ENCODE results near the gene LTBP4. TPM values are rescaled to one million over a fixed set of nuclear protein-coding genes. Genes with fewer than 3 reads are reported as not detected.

LTBP4 gene
- total RNA-seq, 3 donors from 2014 or later: 141 to 244 (median 160) TPM

GRCh38 chr19:40599331-40599901 lies 1.8 kb upstream of the LTBP4 start:
- Histone ChIP-seq H3K36me3 (ENCODE audit: low read depth) (no peaks in the 10 kb centered on the region), H3K4me1 (ENCODE audit: low read depth) (peaks cover 52% of the 10 kb centered on the region), H3K4me3 (no peak overlapping the region), H3K9me3 (no peaks in the 10 kb centered on the region)
- TF ChIP-seq CTCF (IDR thresholded peaks at IDR 0.05): no peak
- intact Hi-C loops (cut with DNase I, micrococcal nuclease): loop anchor here in 1 of 2 donors (10.0 kb wide), 1 partner anchor 55 kb away; no protein-coding TSS in a partner anchor
- DNase-seq (peak in 2 of 3 donors; percentile 28 to 40), ATAC-seq (no peak)

GRCh38 chr19:40599902-40600569 lies 1.1 kb upstream of the LTBP4 start:
- Histone ChIP-seq H3K36me3 (ENCODE audit: low read depth) (no peaks in the 10 kb centered on the region), H3K9me3 (no peaks in the 10 kb centered on the region), H3K4me3 (no peak overlapping the region), H3K4me1 (ENCODE audit: low read depth) (peaks cover 58% of the 10 kb centered on the region)
- DNase-seq (peak; percentile 22 to 57 (median 45)), ATAC-seq (no peak)
- intact Hi-C loops (cut with DNase I, micrococcal nuclease): loop anchor here in 1 of 2 donors (10.0 kb wide), 1 partner anchor 55 kb away; no protein-coding TSS in a partner anchor
- no peak for TF ChIP-seq CTCF (IDR thresholded peaks at IDR 0.05)

- ATAC-seq (no peak), DNase-seq (peak in 1 of 3 donors; percentile 38)
- H3K4me1 ChIP-seq (ENCODE audit: low read depth): peaks cover 61% of the 10 kb centered on the region
- H3K9me3 ChIP-seq: no peaks in the 10 kb centered on the region
- no peaks in the 10 kb centered on the region for H3K36me3 ChIP-seq (ENCODE audit: low read depth)
- no peak overlapping the region for H3K4me3 ChIP-seq
- intact Hi-C loops (cut with DNase I, micrococcal nuclease): no loop called here
- TF ChIP-seq CTCF (IDR thresholded peaks at IDR 0.05): no peak
These were observed 517 bp upstream of the LTBP4 start for GRCh38 chr19:40600570-40601133.

GRCh38 chr19:40603071-40603388 lies 1.9 kb downstream of the LTBP4 start:
- DNase-seq (no peak), ATAC-seq (no peak)
- intact Hi-C loops (cut with DNase I, micrococcal nuclease): no loop called here
- peaks cover 76% of the 10 kb centered on the region for H3K4me1 ChIP-seq (ENCODE audit: low read depth)
- no peak for TF ChIP-seq CTCF (IDR thresholded peaks at IDR 0.05)
- no peak overlapping the region for H3K4me3 ChIP-seq
- no peaks in the 10 kb centered on the region for H3K36me3 ChIP-seq (ENCODE audit: low read depth)
- H3K9me3 ChIP-seq: no peaks in the 10 kb centered on the region

DNA sequence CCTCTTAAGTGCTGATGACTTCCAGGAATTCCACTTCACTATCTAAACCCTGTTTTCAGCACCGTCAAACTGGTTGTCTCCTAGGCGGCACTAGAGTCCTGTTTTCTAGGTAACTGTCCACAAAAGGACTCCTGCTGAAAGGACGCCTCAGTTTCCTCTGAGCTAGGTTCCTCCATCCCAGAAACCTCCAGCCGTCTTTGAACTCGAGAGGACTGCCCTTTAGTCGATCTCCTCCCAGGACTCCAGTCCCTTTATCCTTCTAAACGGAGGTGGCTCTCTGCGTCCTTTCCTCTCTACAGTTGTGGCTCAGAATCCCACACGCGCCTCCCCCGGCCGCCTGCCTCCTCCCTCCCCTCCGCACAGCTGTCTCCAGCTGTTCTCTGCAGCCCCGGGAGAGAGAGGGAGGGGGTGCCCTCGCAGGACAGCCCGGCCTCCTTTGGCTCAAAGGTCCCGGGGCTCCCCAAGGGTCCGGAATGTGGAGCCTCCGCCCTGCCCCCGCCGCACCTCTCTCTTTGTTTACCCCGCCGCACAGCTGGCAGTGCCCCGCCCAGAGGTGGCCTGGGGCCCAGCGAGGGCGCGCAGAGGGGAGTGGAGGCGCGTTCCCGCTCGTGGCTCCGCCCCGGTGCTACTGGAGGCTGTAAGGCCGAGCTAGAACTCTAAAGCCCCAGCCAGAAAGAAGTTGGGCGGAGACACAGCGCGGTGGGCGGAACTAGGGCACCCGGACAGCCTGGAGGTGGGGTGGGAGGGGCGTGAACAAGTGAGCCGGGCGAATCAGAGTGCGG lies 2.4 kb downstream of the LTBP4 start:
- no peak for TF ChIP-seq CTCF (IDR thresholded peaks at IDR 0.05)
- ATAC-seq (peak; percentile 68), DNase-seq (peak; percentile 99 to 100 (median 100))
- Histone ChIP-seq H3K4me3 (peak overlapping the region; percentile 7), H3K36me3 (ENCODE audit: low read depth) (no peaks in the 10 kb centered on the region), H3K4me1 (ENCODE audit: low read depth) (peaks cover 77% of the 10 kb centered on the region), H3K9me3 (no peaks in the 10 kb centered on the region)
- intact Hi-C loops (cut with DNase I, micrococcal nuclease): no loop called here
